Endometrial microvascular endothelial cells (primary cell): Measurements from ENCODE around the gene SRPRA. TPM values are rescaled to one million over a fixed set of nuclear protein-coding genes. Genes with fewer than 3 reads are reported as not detected.

ENCODE experiments used
- in situ Hi-C: cut with HindIII; loops from 2 replicates; pipeline ENCODE4 v1.10.0; 2017; ENCODE audit warnings: low sequenced_read_pairs, low pct_unique_long_range_greater_than_20kb; ENCODE audit errors: inconsistent ontology term
- total RNA-seq: library from RNA; depleted of rRNA; stranded (reverse); fragments of >200 nt; gene quantifications from one replicate; pipeline ENCODE4 v1.2.3, GENCODE V29; 2015; ENCODE audit errors: inconsistent ontology term

SRPRA gene
- total RNA-seq, 1 donor from 2014 or later: 126 TPM

- in situ Hi-C loops: no loop called here
Observed at GRCh38 chr11:126253265-126253664, 15.4 kb downstream of the SRPRA start.

DNA sequence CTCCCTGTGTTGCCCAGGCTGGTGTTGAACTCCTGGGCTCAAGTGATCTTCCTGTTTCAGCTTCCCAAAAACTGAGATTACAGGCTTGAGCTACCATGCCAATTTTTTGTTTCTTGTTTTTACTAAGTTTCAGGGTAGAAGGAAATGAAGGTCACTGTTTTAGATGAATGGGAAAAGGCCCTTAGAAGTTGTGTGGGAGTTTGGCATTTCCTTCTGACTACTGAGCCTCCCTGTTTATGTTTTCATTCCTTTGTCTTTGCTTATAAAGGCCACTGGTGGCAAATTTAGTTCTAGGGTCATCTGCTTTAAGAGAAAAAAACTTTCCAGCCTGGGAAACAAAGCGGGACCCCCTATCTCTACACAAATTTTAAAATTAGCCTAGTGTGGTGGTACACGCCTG, 22.1 kb downstream of the SRPRA start:
- in situ Hi-C loops: no loop called here

DNA sequence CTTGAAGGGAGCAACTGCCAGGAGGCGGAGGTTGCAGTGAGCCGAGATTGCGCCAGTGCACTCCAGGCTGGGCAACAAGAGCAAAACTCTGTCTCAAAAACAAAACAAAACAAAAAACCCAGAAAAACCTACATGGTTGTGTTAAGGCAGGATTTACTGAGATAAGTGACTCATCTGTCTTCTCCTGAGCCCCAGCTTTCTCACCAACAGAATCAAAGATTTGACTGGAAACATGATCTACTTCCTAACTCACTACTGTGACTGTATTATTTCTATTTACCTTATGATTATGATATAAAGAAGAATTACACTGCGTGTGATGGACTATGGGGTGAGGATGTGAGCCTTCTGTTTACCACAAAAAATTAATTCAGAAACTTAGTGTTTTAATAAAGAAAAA, 35.3 kb downstream of the SRPRA start:
- in situ Hi-C loops: no loop called here

GRCh38 chr11:126232683-126233082, 36.0 kb downstream of the SRPRA start:
- in situ Hi-C loops: no loop called here

GRCh38 chr11:126231725-126232459, 36.8 kb downstream of the SRPRA start:
- in situ Hi-C loops: no loop called here

DNA sequence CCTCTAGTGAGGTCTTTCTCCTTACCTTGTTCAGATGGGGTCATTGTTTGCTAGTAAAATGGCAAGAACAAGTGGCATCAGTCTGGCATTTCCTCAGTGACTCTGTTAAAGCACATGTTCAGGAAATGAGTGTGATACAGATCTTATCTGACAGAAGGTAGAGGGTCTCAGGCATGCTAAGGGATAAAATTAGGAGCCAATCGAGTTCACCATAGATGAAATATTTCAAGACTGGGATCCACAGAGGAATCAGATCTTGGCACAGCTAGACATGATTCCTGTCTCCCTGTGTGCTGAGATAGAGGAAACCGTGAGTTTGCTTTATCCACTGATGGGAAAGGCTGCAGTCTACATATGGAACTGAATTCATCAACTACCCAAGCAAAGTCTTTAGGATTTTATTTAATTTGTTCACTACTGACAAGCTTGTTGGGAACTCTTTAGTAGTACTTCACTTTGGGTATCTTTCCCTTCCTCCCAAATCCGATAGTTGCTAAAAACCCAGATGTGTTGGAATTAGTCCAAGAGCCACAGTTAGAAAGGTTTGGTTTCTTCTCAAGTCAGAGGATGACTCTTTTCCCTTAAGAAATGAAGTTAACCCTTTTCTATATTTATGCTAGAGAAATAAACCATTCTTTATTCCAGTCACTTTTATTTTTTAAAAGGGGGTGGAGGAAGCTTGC, 38.7 kb downstream of the SRPRA start:
- in situ Hi-C loops: no loop called here

DNA sequence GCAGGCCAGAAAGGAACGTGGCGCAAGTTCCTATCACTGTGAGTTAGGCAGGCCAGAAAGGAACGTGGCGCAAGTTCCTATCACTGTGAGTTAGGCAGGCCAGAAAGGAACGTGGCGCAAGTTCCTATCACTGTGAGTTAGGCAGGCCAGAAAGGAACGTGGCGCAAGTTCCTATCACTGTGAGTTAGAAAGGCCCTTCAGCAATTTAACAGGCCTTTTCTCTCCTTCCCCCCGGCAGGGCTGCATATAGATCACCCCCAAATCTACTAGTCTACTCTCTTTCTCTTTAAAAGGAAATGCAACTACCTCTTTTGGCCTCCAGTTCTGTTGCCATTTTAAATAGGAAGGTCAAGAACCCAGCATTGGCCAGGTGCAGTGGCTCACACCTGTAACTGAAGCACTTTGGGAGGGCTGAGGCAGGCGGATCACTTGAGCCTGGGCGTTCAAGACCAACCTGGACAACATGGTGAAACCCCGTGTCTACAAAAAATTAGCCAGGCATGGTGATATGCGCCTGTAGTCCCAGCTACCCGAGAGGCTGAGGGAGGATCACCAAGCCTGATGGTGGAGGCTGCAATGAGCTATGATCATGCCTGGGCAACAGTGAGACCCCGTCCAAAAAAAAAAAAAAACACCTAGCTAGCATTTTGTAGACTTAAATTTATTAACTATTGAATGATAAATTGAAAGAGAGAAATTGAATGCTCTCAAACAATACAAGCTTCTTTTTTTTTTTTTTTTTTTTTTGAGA, 42.2 kb downstream of the SRPRA start:
- in situ Hi-C loops: no loop called here

- in situ Hi-C loops: no loop called here
Observed at GRCh38 chr11:126225295-126225665, 43.4 kb downstream of the SRPRA start.

DNA sequence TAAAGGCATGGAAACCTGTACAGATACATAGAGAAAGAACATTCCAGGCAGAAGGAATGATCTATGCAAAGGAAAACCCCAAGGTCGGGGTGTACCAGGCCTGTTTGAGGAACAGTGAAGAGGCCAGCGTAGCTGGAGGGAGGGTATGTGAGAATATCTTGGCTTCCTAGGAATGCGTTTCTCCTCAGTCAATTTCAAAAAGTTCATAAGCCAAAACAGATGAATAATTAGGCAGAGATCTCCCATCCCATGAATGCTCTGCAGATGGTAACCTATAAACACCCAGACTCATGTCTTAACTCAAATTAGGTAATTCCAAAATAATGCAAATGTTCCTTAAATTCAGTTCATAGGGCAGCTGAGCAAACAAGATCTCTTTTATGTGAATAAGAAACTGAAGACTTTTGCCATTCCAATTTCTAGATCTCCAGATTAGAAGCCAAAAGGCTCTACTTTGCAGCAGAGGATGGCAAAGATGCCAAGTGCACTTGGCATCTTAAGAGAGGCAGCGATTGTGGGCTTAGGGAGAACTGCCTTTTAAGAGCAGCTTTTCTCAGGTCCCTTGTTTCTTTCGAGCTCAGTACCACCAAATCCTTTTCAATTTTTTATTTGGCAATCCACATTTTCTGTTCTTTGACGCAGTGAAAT, 43.9 kb downstream of the SRPRA start:
- in situ Hi-C loops: no loop called here

DNA sequence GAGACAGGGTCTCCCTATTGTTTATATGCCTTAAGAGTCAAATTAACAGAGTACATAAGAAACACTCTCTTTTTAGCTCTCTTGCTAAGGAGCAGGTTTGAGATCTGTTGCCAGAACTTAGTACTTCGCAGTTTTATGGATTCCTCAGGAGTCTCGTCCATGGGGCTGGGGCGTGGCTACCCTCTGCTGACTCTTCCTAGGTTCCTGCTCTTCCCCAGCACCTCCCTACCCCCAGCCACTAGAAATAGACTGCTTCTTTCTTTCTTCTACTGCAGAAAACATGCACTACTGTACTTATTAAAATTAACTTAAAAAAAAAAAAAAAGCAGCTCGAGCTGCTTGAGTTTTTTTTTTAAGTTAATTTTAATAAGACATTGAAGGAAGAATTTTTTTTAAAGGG, 49.1 kb downstream of the SRPRA start:
- in situ Hi-C loops: no loop called here

DNA sequence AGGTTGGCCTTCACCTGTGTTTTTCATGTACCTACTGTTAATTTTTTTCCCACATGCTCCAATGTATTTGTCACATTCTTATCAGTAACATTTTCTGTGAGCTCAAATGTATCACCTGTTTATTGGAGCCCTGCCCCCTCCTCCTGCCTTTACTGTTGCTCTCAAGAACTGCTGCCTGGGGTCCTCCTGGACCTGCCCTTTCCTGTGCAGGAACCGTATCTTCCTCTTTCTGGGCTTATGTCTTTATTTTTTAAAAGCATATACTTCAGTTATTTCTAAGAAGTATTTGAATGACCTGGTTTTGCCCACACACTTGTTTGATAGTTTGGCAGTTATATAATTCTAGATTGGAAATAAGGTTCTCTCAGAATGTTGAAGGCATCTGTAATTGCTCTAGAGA, 51.2 kb downstream of the SRPRA start:
- in situ Hi-C loops: no loop called here

- in situ Hi-C loops: no loop called here
Observed at GRCh38 chr11:126216526-126217305, 52.0 kb downstream of the SRPRA start.

DNA sequence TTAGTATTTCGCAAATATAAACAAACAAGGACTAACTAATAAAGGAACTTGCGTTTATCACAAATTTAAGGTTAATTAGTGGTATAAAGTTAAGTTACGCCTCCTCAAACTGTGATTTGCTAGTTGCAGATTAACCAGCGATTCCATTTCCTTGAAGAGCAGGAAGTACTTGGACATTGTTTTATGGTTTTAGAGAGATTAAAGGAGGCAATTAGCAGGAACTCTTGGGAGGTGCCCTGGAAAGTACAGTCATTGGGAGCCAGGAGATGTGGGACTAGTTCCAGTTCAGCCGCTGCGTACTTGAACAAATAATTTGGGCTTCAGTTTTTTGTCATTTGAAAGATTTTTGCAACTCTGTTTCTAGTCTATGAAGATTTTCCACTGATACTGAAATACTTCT, 53.9 kb downstream of the SRPRA start:
- in situ Hi-C loops: no loop called here

GRCh38 chr11:126214441-126214840, 54.3 kb downstream of the SRPRA start:
- in situ Hi-C loops: no loop called here

Other genes with a start within 250 kb of the SRPRA start
- 4.3 TPM for gene CDON, start 206.0 kb downstream of the SRPRA start, total RNA-seq
- 22.3 TPM for gene RPUSD4, start 57.2 kb downstream of the SRPRA start, total RNA-seq
- gene FAM118B, start 57.1 kb downstream of the SRPRA start, total RNA-seq: 33.2 TPM
- 21.6 TPM for gene FOXRED1, start 259 bp upstream of the SRPRA start, total RNA-seq
- gene TIRAP, start 14.2 kb upstream of the SRPRA start, total RNA-seq: 11.4 TPM
- 29.1 TPM for gene DCPS, start 35.2 kb upstream of the SRPRA start, total RNA-seq
- 33.8 TPM for gene ST3GAL4, start 86.8 kb upstream of the SRPRA start, total RNA-seq